NT2/D1 (cell line): Measurements from ENCODE around the gene OR5AR1.
"Not testable (repeated sequence)": the region's sequence is repeated elsewhere in the genome, so short reads cannot be mapped to it uniquely, and the experiment has no call there.

Source experiments
- DNase-seq: peaks from one replicate; pipeline ENCODE4 v3.0.0-alpha.2; 2011; ENCODE audit warnings: low read depth, low spot score
- H3K27me3 ChIP-seq: 2 replicates; pipeline ENCODE4 v1.6.0; 2011; ENCODE audit warnings: mild to moderate bottlenecking; ENCODE audit not compliant: insufficient read length, insufficient read depth
- H3K36me3 ChIP-seq: 2 replicates; pipeline ENCODE4 v1.6.1; 2011; ENCODE audit warnings: mild to moderate bottlenecking, low read length, mixed read lengths; ENCODE audit not compliant: insufficient read depth, insufficient read length
- H3K4me1 ChIP-seq: 2 replicates; pipeline ENCODE4 v1.5.1; 2011; ENCODE audit not compliant: insufficient read depth, insufficient read length
- H3K4me3 ChIP-seq: 2 replicates; pipeline ENCODE4 v1.5.1; 2011; ENCODE audit warnings: low read depth; ENCODE audit not compliant: insufficient read length
- H3K9ac ChIP-seq: 2 replicates; pipeline ENCODE4 v1.6.0; 2011; ENCODE audit warnings: low read depth; ENCODE audit not compliant: insufficient read length
- H3K9me3 ChIP-seq: 2 replicates; pipeline ENCODE4 v1.5.1; 2011; ENCODE audit warnings: mild to moderate bottlenecking, low read length; ENCODE audit not compliant: insufficient read depth
- SUZ12 ChIP-seq: IDR thresholded peaks from 2 replicates; pipeline ENCODE4 v1.6.1; 2011; ENCODE audit not compliant: insufficient read length, insufficient read depth; ENCODE audit errors: extremely low read depth
- YY1 ChIP-seq: IDR thresholded peaks from 2 replicates; pipeline ENCODE4 v1.6.1; 2011; ENCODE audit not compliant: insufficient read length, insufficient read depth
- ZNF274 ChIP-seq: IDR thresholded peaks from 2 replicates; pipeline ENCODE4 v1.6.1; 2011; ENCODE audit warnings: mild to moderate bottlenecking, low read depth, low read length

OR5AR1 gene

GRCh38 chr11:56659755-56660154, 3.7 kb upstream of the OR5AR1 start:
- H3K4me3 ChIP-seq, result no peak overlapping the region
- no peaks in the 10 kb centered on the region for H3K36me3 ChIP-seq
- no peaks in the 10 kb centered on the region for H3K27me3 ChIP-seq
- no peak overlapping the region for H3K9ac ChIP-seq
- 0 out of 2 replicates have a peak, but pooled peaks cover 4% of the 10 kb centered on the region for H3K9me3 ChIP-seq
- peak; percentile 92 for DNase-seq
- H3K4me1 ChIP-seq, result no peaks in the 10 kb centered on the region
- no peak for TF ChIP-seq ZNF274
- TF ChIP-seq SUZ12, result no peak
- no peak for TF ChIP-seq YY1

- Histone ChIP-seq H3K36me3 (no peaks in the 10 kb centered on the region), H3K4me3 (no peak overlapping the region), H3K9me3 (no peaks in the 10 kb centered on the region), H3K4me1 (no peaks in the 10 kb centered on the region), H3K9ac (no peak overlapping the region), H3K27me3 (no peaks in the 10 kb centered on the region)
- no peak for DNase-seq
- TF ChIP-seq ZNF274 (no peak), SUZ12 (no peak), YY1 (no peak)
These were observed 7.5 kb downstream of the OR5AR1 start for GRCh38 chr11:56670984-56671383.

- no peak for TF ChIP-seq YY1
- no peak for TF ChIP-seq SUZ12
- no peak for TF ChIP-seq ZNF274
- no peak for DNase-seq
These were observed 25.1 kb downstream of the OR5AR1 start for GRCh38 chr11:56688554-56689100.

GRCh38 chr11:56691179-56691578, 27.7 kb downstream of the OR5AR1 start:
- not testable (repeated sequence) for H3K4me1 ChIP-seq, H3K9ac ChIP-seq, DNase-seq, H3K9me3 ChIP-seq, H3K27me3 ChIP-seq, H3K36me3 ChIP-seq, H3K4me3 ChIP-seq

More at GRCh38 chr11:56688554-56689100, 25.1 kb downstream of the OR5AR1 start:
- Histone ChIP-seq H3K9ac (no peak overlapping the region), H3K36me3 (no peaks in the 10 kb centered on the region), H3K27me3 (no peaks in the 10 kb centered on the region), H3K4me3 (no peak overlapping the region), H3K9me3 (no peaks in the 10 kb centered on the region), H3K4me1 (no peaks in the 10 kb centered on the region)

- H3K9me3 ChIP-seq, result no peaks in the 10 kb centered on the region
- no peak for DNase-seq
- H3K4me1 ChIP-seq, result no peaks in the 10 kb centered on the region
- TF ChIP-seq ZNF274 (no peak), YY1 (no peak), SUZ12 (no peak)
- H3K9ac ChIP-seq, result no peak overlapping the region
- H3K27me3 ChIP-seq, result no peaks in the 10 kb centered on the region
- no peaks in the 10 kb centered on the region for H3K36me3 ChIP-seq
- H3K4me3 ChIP-seq, result no peak overlapping the region
These were observed 29.9 kb downstream of the OR5AR1 start for GRCh38 chr11:56693428-56693827.

GRCh38 chr11:56698795-56699194, 35.3 kb downstream of the OR5AR1 start, which contains the start of gene OR9G1:
Gene OR9G1 (plus strand): TSS chr11:56699095. CDS start chr11:56700388, 1,293 bp downstream.
- Histone ChIP-seq H3K9me3 (no peaks in the 10 kb centered on the region), H3K4me1 (no peaks in the 10 kb centered on the region), H3K4me3 (no peak within 1 kb of the TSS), H3K36me3 (no peaks in the 10 kb centered on the region), H3K9ac (no peak within 1 kb of the TSS), H3K27me3 (no peaks in the 10 kb centered on the region)
- DNase-seq, result no peak
- TF ChIP-seq YY1 (no peak), SUZ12 (no peak), ZNF274 (no peak)

GRCh38 chr11:56700242-56700913, 36.9 kb downstream of the OR5AR1 start:
- Histone ChIP-seq H3K4me3 (no peak overlapping the region), H3K36me3 (no peaks in the 10 kb centered on the region), H3K9me3 (no peaks in the 10 kb centered on the region), H3K4me1 (no peaks in the 10 kb centered on the region), H3K9ac (no peak overlapping the region), H3K27me3 (no peaks in the 10 kb centered on the region)
- TF ChIP-seq YY1, result no peak
- TF ChIP-seq SUZ12, result no peak
- TF ChIP-seq ZNF274, result no peak
- DNase-seq, result no peak
